ENCODE results near the gene TRAK1.

- TF ChIP-seq, protein P1, sequence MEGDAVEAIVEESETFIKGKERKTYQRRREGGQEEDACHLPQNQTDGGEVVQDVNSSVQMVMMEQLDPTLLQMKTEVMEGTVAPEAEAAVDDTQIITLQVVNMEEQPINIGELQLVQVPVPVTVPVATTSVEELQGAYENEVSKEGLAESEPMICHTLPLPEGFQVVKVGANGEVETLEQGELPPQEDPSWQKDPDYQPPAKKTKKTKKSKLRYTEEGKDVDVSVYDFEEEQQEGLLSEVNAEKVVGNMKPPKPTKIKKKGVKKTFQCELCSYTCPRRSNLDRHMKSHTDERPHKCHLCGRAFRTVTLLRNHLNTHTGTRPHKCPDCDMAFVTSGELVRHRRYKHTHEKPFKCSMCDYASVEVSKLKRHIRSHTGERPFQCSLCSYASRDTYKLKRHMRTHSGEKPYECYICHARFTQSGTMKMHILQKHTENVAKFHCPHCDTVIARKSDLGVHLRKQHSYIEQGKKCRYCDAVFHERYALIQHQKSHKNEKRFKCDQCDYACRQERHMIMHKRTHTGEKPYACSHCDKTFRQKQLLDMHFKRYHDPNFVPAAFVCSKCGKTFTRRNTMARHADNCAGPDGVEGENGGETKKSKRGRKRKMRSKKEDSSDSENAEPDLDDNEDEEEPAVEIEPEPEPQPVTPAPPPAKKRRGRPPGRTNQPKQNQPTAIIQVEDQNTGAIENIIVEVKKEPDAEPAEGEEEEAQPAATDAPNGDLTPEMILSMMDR (IDR thresholded peaks at IDR 0.05), result no peak
- TF ChIP-seq EP300 (IDR thresholded peaks at IDR 0.05) (no peak), POLR2A (IDR thresholded peaks at IDR 0.05) (no peak), POLR2AphosphoS5 (IDR thresholded peaks at IDR 0.05) (no peak)
Observed at GRCh38 chr3:42127226-42127625, 36.1 kb downstream of the TRAK1 start.
